Neural cell (in vitro differentiated cells): Measurements from ENCODE around the gene GOLGA2. TPM values are rescaled to one million over a fixed set of nuclear protein-coding genes. Genes with fewer than 3 reads are reported as not detected.
A peak's percentile ranks its signal among the peaks of the same experiment; 100 is the strongest.

Source experiments
- H2AFZ ChIP-seq: fragments of 200-600, 300-800 bp; sonication (generic), shearing (Covaris generic); 2 replicates; pipeline ENCODE4 v1.6.0; 2014; ENCODE audit warnings: low read depth, mild to moderate bottlenecking, antibody characterized with exemption, low read length, moderate library complexity
- H3F3A ChIP-seq: fragments of 200-600 bp; shearing (Covaris generic); 2 replicates; pipeline ENCODE4 v1.6.1; 2016; ENCODE audit warnings: mild to moderate bottlenecking, moderate library complexity, mixed read lengths, antibody characterized with exemption, low read length; ENCODE audit not compliant: insufficient read depth, poor library complexity, severe bottlenecking
- H3K27ac ChIP-seq: fragments of 200-600, 300-800 bp; sonication (generic), shearing (Covaris generic); 2 replicates; pipeline ENCODE4 v1.5.1; 2014; ENCODE audit warnings: mild to moderate bottlenecking, low read length, moderate library complexity
- H3K27me3 ChIP-seq: fragments of 300-800, 200-600 bp; sonication (generic), shearing (Covaris generic); 2 replicates; pipeline ENCODE4 v1.6.0; 2014; ENCODE audit warnings: mild to moderate bottlenecking, low read depth, low read length, moderate library complexity; ENCODE audit not compliant: insufficient read depth
- H3K36me3 ChIP-seq: fragments of 300-800, 200-600 bp; sonication (generic), shearing (Covaris generic); 2 replicates; pipeline ENCODE4 v1.5.1; 2014; ENCODE audit warnings: mild to moderate bottlenecking, antibody characterized with exemption, low read length, moderate library complexity; ENCODE audit not compliant: insufficient read depth
- H3K4me2 ChIP-seq: fragments of 300-800, 200-600 bp; sonication (generic), shearing (Covaris generic); 2 replicates; pipeline ENCODE4 v1.6.0; 2014; ENCODE audit warnings: mild to moderate bottlenecking, low read length
- H3K4me3 ChIP-seq: fragments of 300-800, 200-600 bp; sonication (generic), shearing (Covaris generic); 2 replicates; pipeline ENCODE4 v1.5.1; 2014; ENCODE audit warnings: mild to moderate bottlenecking, low read length, moderate library complexity
- H3K79me2 ChIP-seq: fragments of 200-600 bp; shearing (Covaris generic); replicated peaks from 2 replicates; pipeline ENCODE4 v1.6.0; 2014; ENCODE audit warnings: mild to moderate bottlenecking, low read length, moderate library complexity; ENCODE audit not compliant: insufficient read depth
- H3K9ac ChIP-seq: fragments of 300-800, 200-600 bp; sonication (generic), shearing (Covaris generic); 2 replicates; pipeline ENCODE4 v1.6.1; 2016; ENCODE audit warnings: mild to moderate bottlenecking, low read length, mixed read lengths
- H3K9me2 ChIP-seq: fragments of 200-600 bp; shearing (Covaris generic); 2 replicates; pipeline ENCODE4 v1.6.1; 2016; ENCODE audit warnings: mild to moderate bottlenecking, low read length, mixed read lengths; ENCODE audit not compliant: insufficient read depth
- H3K9me3 ChIP-seq: fragments of 200-600, 300-800 bp; sonication (generic), shearing (Covaris generic); 2 replicates; pipeline ENCODE4 v1.6.1; 2016; ENCODE audit warnings: mild to moderate bottlenecking, mixed run types, low read length, moderate library complexity, mixed read lengths
- H4K20me1 ChIP-seq: fragments of 200-600 bp; shearing (Covaris generic); 2 replicates; pipeline ENCODE4 v1.6.1; 2016; ENCODE audit warnings: mild to moderate bottlenecking, mixed run types; ENCODE audit not compliant: insufficient read depth
- EP300 ChIP-seq: fragments of 450-650 bp; conservative IDR thresholded peaks from 2 replicates; pipeline ENCODE4 v1.6.1; 2014; ENCODE audit warnings: antibody characterized with exemption, mild to moderate bottlenecking, moderate library complexity; ENCODE audit not compliant: poor library complexity, severe bottlenecking
- EZH2 ChIP-seq: fragments of 200-600, 300-800 bp; shearing (Covaris generic), sonication (generic); IDR thresholded peaks from 2 replicates; pipeline ENCODE4 v1.6.1; 2014; ENCODE audit warnings: antibody characterized with exemption, low read length, borderline replicate concordance, mild to moderate bottlenecking; ENCODE audit not compliant: insufficient read depth, poor library complexity, severe bottlenecking
- MXI1 ChIP-seq: fragments of 450-650 bp; conservative IDR thresholded peaks from 2 replicates; pipeline ENCODE4 v1.6.1; 2014; ENCODE audit warnings: antibody characterized with exemption, mild to moderate bottlenecking; ENCODE audit not compliant: poor library complexity, severe bottlenecking
- POLR2AphosphoS5 ChIP-seq: IDR thresholded peaks from 2 replicates; pipeline ENCODE4 v1.6.1; 2012
- RAD21 ChIP-seq: fragments of 450-650 bp; conservative IDR thresholded peaks from 2 replicates; pipeline ENCODE4 v1.6.1; 2014; ENCODE audit warnings: antibody characterized with exemption, mild to moderate bottlenecking, moderate library complexity
- REST ChIP-seq: IDR thresholded peaks from 2 replicates; pipeline ENCODE4 v1.6.1; 2012; ENCODE audit warnings: borderline replicate concordance
- SMC3 ChIP-seq: fragments of 450-650 bp; conservative IDR thresholded peaks from 2 replicates; pipeline ENCODE4 v1.6.1; 2014; ENCODE audit warnings: antibody characterized with exemption, mild to moderate bottlenecking, moderate library complexity; ENCODE audit not compliant: poor library complexity
- TAF1 ChIP-seq: IDR thresholded peaks from 2 replicates; pipeline ENCODE4 v1.6.1; 2012; ENCODE audit warnings: low read depth
- polyA plus RNA-seq: library from polyadenylated mRNA; depleted of rRNA; stranded (reverse); fragments of >200 nt; gene quantifications from 2 replicates; pipeline ENCODE4 v1.2.3, GENCODE V29; 2014
- TF ChIP-seq, protein P1 (sequence below): fragments of 450-650 bp; IDR thresholded peaks from 2 replicates; pipeline ENCODE4 v1.5.1; 2014; ENCODE audit warnings: antibody characterized with exemption, mild to moderate bottlenecking, moderate library complexity; ENCODE audit not compliant: poor library complexity, severe bottlenecking

The GOLGA2 gene
- polyA plus RNA-seq, 1 donor from 2014 or later = 46.3 TPM

GRCh38 chr9:128322404-128323211 lies 46.8 kb upstream of the GOLGA2 start, which contains the start of the genes COQ4 and TRUB2:
COQ4 (plus strand) TSS chr9:128322839; CDS start chr9:128322859, 20 bp downstream.
TRUB2 (minus strand) TSS chr9:128322447; CDS start chr9:128322408, 39 bp downstream.
- H3K9me3 ChIP-seq = no peaks in the 10 kb centered on the region
- peak within 1 kb of the TSS; percentile 97 for H3K27ac ChIP-seq
- H4K20me1 ChIP-seq = no peaks in the 10 kb centered on the region
- H3K36me3 ChIP-seq = no peaks in the 10 kb centered on the region
- peak within 1 kb of the TSS; percentile 94 for H3K4me2 ChIP-seq
- TF ChIP-seq EZH2 (no peak), MXI1 (peak; percentile 100), RAD21 (no peak), TAF1 (peak; percentile 77), EP300 (peak; percentile 64), POLR2AphosphoS5 (peak; percentile 55), REST (peak; percentile 3), SMC3 (no peak)
- TF ChIP-seq, protein P1, sequence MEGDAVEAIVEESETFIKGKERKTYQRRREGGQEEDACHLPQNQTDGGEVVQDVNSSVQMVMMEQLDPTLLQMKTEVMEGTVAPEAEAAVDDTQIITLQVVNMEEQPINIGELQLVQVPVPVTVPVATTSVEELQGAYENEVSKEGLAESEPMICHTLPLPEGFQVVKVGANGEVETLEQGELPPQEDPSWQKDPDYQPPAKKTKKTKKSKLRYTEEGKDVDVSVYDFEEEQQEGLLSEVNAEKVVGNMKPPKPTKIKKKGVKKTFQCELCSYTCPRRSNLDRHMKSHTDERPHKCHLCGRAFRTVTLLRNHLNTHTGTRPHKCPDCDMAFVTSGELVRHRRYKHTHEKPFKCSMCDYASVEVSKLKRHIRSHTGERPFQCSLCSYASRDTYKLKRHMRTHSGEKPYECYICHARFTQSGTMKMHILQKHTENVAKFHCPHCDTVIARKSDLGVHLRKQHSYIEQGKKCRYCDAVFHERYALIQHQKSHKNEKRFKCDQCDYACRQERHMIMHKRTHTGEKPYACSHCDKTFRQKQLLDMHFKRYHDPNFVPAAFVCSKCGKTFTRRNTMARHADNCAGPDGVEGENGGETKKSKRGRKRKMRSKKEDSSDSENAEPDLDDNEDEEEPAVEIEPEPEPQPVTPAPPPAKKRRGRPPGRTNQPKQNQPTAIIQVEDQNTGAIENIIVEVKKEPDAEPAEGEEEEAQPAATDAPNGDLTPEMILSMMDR = peak; percentile 24
- H3K9me2 ChIP-seq = no peaks in the 10 kb centered on the region
- peak within 1 kb of the TSS; percentile 80 for H3K4me3 ChIP-seq
- peak within 1 kb of the TSS; percentile 91 for H3K9ac ChIP-seq
- peak within 1 kb of the TSS; percentile 86 for H2AFZ ChIP-seq
- H3K27me3 ChIP-seq = no peaks in the 10 kb centered on the region
- H3K79me2 ChIP-seq = peaks cover 26% of the 10 kb centered on the region
- no peaks in the 10 kb centered on the region for H3F3A ChIP-seq

DNA sequence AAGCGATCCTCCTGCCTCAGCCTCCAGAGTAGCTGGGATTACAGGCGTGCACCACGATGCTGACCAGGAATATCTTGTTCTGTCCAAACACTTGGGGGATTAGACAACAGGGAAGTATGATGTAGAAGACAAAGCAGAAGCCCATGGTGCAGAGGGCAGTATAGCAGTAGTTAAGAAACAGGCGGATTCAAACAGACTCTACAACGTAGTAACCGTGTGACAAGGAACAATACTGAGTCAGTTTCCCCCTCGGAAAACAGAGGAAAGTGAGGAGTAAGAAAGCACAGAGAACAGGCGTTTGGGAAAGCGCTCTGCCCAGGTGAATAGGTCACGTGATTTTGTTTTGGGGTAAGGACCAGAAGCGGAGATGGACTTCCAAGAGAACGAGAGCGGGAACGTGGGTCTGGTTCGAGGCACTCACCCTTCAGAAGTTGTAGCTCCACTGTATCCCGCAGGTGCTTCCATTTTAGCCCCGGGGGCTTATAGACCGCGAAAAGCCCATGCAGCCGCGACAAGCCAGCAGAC lies 46.1 kb upstream of the GOLGA2 start:
- no peaks in the 10 kb centered on the region for H3K27me3 ChIP-seq
- H3K9ac ChIP-seq = peak overlapping the region; percentile 91
- no peaks in the 10 kb centered on the region for H3K9me2 ChIP-seq
- TF ChIP-seq RAD21 = no peak
- peak; percentile 6 for TF ChIP-seq REST
- no peaks in the 10 kb centered on the region for H3F3A ChIP-seq
- H3K79me2 ChIP-seq = peaks cover 26% of the 10 kb centered on the region
- H4K20me1 ChIP-seq = no peaks in the 10 kb centered on the region
- no peaks in the 10 kb centered on the region for H3K36me3 ChIP-seq
- H3K4me3 ChIP-seq = peak overlapping the region; percentile 80
- H3K27ac ChIP-seq = peak overlapping the region; percentile 97
- H3K9me3 ChIP-seq = no peaks in the 10 kb centered on the region
- H3K4me2 ChIP-seq = peak overlapping the region; percentile 94
- H2AFZ ChIP-seq = peak overlapping the region; percentile 66
